K562 (cell line): Measurements from ENCODE around the gene RPL36AL. TPM values are rescaled to one million over a fixed set of nuclear protein-coding genes. Genes with fewer than 3 reads are reported as not detected.

Experiments
- CTBP1 ChIP-seq: fragments of 450-650 bp; IDR thresholded peaks from 2 replicates; pipeline ENCODE4 v1.6.1; 2016; ENCODE audit warnings: borderline replicate concordance
- ESRRA ChIP-seq: fragments of 450-650 bp; IDR thresholded peaks from 2 replicates; pipeline ENCODE4 v1.6.1; 2014; ENCODE audit warnings: low read depth, mild to moderate bottlenecking, moderate library complexity, borderline replicate concordance
- JUND ChIP-seq, 2 experiments: IDR thresholded peaks; 2 replicates in 1 of 2; 3 replicates in 1 of 2; pipeline ENCODE4 v1.6.1; 2011; ENCODE audit warnings: borderline replicate concordance in 2 of 2, low read depth in 2 of 2, low read length in 2 of 2, improper control_type of control experiment in 1 of 2, missing biosample characterization in 1 of 2, missing genetic modification characterization in 1 of 2, missing genetic modification reagents in 1 of 2
- MECOM ChIP-seq: fragments of 250-450 bp; sonication (Bioruptor Pico); IDR thresholded peaks from 2 replicates; pipeline ENCODE4 v1.8.0; 2022; ENCODE audit warnings: inconsistent platforms
- NFYB ChIP-seq: IDR thresholded peaks from 2 replicates; pipeline ENCODE4 v1.6.1; 2011; ENCODE audit warnings: mild to moderate bottlenecking, moderate library complexity; ENCODE audit not compliant: insufficient read length; ENCODE audit errors: extremely low read depth
- PCBP1 ChIP-seq: fragments of 200-400 bp; formaldehyde crosslinking; IDR thresholded peaks from 2 replicates; pipeline ENCODE4 v1.6.1; 2018; ENCODE audit warnings: mild to moderate bottlenecking, low read depth, low read length; ENCODE audit not compliant: poor library complexity, severe bottlenecking
- RFX5 ChIP-seq: IDR thresholded peaks from 2 replicates; pipeline ENCODE4 v1.6.1; 2011; ENCODE audit warnings: low read depth, mild to moderate bottlenecking, improper control_type of control experiment, low read length
- SMARCA4 ChIP-seq: fragments of 450-650 bp; IDR thresholded peaks from 2 replicates; pipeline ENCODE4 v1.6.1; 2016
- STAT5B ChIP-seq: fragments of 250-450 bp; sonication (Bioruptor Pico); IDR thresholded peaks from 2 replicates; pipeline ENCODE4 v1.8.0; 2021; ENCODE audit warnings: mild to moderate bottlenecking, inconsistent platforms
- ZNF121 ChIP-seq: sonication (generic); formaldehyde crosslinking; conservative IDR thresholded peaks from 2 replicates; pipeline ENCODE4 v1.8.0; 2022; ENCODE audit warnings: missing genetic modification reagents
- ZNF253 ChIP-seq: fragments of 250-450 bp; sonication (Bioruptor Pico); conservative IDR thresholded peaks from 2 replicates; pipeline ENCODE4 v1.6.1; 2021; ENCODE audit warnings: mild to moderate bottlenecking
- ZNF644 ChIP-seq: fragments of 200-800 bp; sonication (Bioruptor generic); IDR thresholded peaks from 2 replicates; pipeline ENCODE4 v1.6.1; 2016; ENCODE audit warnings: low read depth, missing genetic modification characterization, missing compliant biosample characterization
- ZNF707 ChIP-seq: fragments of 250-450 bp; sonication (Bioruptor Pico); conservative IDR thresholded peaks from 2 replicates; pipeline ENCODE4 v1.8.0; 2022; ENCODE audit warnings: inconsistent platforms, mild to moderate bottlenecking, moderate library complexity
- ZNF75A ChIP-seq: fragments of 450-650 bp; formaldehyde crosslinking; IDR thresholded peaks from 2 replicates; pipeline ENCODE4 v1.4.0; 2020; ENCODE audit warnings: mild to moderate bottlenecking
- polyA plus RNA-seq, 8 experiments: library from polyadenylated mRNA; depleted of rRNA in 4 of 8; stranded (reverse) in 5 of 8; unstranded in 3 of 8; fragments of >200 nt; fragmentation: Nextera tagmentation in 2 of 8; fragmentation: Illumina TruSeq in 1 of 8; extraction: Ambion mirVana in 2 of 8; extraction: Trizol in 1 of 8; gene quantifications; 2 replicates each; pipeline versions ENCODE4 v1.2.1 to v1.2.3, GENCODE V29; 2011 to 2014; ENCODE audit warnings: inconsistent platforms in 1 of 8, missing spikeins in 1 of 8
- total RNA-seq, 7 experiments: library from RNA; depleted of rRNA in 6 of 7; stranded (reverse); fragments of >200 nt in 6 of 7; fragmentation: Illumina TruSeq in 2 of 7; extraction: Trizol in 2 of 7; gene quantifications; 2 replicates each; pipeline versions ENCODE4 v1.2.1 to v1.2.3, GENCODE V29; 2011 to 2021; ENCODE audit warnings: low replicate concordance in 1 of 7
- TF ChIP-seq, protein P1 (sequence below), 2 experiments: fragments of 450-650 bp; conservative IDR thresholded peaks; 2 replicates each; pipeline ENCODE4 v1.6.1; 2017; ENCODE audit warnings: mild to moderate bottlenecking in 2 of 2, moderate library complexity in 2 of 2
- TF ChIP-seq, protein P2 (sequence below): sonication (generic); formaldehyde crosslinking; IDR thresholded peaks from 2 replicates; pipeline ENCODE4 v1.8.0; 2022; ENCODE audit warnings: mild to moderate bottlenecking, missing genetic modification reagents
- TF ChIP-seq, protein P3 (sequence below): fragments of 450-650 bp; IDR thresholded peaks from 2 replicates; pipeline ENCODE4 v1.6.1; 2016
- TF ChIP-seq, protein P4 (sequence below): sonication (generic); IDR thresholded peaks from 2 replicates; pipeline ENCODE4 v1.6.1; 2016

RPL36AL gene
- total and polyA plus RNA-seq, 9 of the 15 experiments (the other 6 are each of a cell fraction or from before 2014, with no cell fraction given), result 146 to 674 (median 360) TPM

- no peak for TF ChIP-seq ZNF121
- TF ChIP-seq STAT5B (CRISPR knock-in tag), result no peak
- no peak for TF ChIP-seq PCBP1
- no peak for TF ChIP-seq ZNF253 (CRISPR knock-in tag)
- TF ChIP-seq, protein P1, sequence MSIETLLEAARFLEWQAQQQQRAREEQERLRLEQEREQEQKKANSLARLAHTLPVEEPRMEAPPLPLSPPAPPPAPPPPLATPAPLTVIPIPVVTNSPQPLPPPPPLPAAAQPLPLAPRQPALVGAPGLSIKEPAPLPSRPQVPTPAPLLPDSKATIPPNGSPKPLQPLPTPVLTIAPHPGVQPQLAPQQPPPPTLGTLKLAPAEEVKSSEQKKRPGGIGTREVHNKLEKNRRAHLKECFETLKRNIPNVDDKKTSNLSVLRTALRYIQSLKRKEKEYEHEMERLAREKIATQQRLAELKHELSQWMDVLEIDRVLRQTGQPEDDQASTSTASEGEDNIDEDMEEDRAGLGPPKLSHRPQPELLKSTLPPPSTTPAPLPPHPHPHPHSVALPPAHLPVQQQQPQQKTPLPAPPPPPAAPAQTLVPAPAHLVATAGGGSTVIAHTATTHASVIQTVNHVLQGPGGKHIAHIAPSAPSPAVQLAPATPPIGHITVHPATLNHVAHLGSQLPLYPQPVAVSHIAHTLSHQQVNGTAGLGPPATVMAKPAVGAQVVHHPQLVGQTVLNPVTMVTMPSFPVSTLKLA (conservative IDR thresholded peaks at IDR 0.05), result peak in 1 of 2 experiments; percentile 57; a peak in 2 of 4 replicates
- TF ChIP-seq MECOM, result peak; percentile 88
- TF ChIP-seq JUND (IDR thresholded peaks at IDR 0.05; ENCODE audit: borderline replicate concordance, low read depth, low read length), result peak; percentile 16; the same call in 1 of the 2 replicates
- no peak; the same call in 2 of the 3 replicates for TF ChIP-seq JUND (tag; IDR thresholded peaks at IDR 0.05; ENCODE audit: borderline replicate concordance, low read depth, low read length)
- TF ChIP-seq ZNF75A (CRISPR knock-in tag), result no peak
- TF ChIP-seq, protein P2, sequence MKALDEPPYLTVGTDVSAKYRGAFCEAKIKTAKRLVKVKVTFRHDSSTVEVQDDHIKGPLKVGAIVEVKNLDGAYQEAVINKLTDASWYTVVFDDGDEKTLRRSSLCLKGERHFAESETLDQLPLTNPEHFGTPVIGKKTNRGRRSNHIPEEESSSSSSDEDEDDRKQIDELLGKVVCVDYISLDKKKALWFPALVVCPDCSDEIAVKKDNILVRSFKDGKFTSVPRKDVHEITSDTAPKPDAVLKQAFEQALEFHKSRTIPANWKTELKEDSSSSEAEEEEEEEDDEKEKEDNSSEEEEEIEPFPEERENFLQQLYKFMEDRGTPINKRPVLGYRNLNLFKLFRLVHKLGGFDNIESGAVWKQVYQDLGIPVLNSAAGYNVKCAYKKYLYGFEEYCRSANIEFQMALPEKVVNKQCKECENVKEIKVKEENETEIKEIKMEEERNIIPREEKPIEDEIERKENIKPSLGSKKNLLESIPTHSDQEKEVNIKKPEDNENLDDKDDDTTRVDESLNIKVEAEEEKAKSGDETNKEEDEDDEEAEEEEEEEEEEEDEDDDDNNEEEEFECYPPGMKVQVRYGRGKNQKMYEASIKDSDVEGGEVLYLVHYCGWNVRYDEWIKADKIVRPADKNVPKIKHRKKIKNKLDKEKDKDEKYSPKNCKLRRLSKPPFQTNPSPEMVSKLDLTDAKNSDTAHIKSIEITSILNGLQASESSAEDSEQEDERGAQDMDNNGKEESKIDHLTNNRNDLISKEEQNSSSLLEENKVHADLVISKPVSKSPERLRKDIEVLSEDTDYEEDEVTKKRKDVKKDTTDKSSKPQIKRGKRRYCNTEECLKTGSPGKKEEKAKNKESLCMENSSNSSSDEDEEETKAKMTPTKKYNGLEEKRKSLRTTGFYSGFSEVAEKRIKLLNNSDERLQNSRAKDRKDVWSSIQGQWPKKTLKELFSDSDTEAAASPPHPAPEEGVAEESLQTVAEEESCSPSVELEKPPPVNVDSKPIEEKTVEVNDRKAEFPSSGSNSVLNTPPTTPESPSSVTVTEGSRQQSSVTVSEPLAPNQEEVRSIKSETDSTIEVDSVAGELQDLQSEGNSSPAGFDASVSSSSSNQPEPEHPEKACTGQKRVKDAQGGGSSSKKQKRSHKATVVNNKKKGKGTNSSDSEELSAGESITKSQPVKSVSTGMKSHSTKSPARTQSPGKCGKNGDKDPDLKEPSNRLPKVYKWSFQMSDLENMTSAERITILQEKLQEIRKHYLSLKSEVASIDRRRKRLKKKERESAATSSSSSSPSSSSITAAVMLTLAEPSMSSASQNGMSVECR (CRISPR knock-in tag), result no peak
- peak; percentile 78 for TF ChIP-seq SMARCA4
- TF ChIP-seq, protein P3, sequence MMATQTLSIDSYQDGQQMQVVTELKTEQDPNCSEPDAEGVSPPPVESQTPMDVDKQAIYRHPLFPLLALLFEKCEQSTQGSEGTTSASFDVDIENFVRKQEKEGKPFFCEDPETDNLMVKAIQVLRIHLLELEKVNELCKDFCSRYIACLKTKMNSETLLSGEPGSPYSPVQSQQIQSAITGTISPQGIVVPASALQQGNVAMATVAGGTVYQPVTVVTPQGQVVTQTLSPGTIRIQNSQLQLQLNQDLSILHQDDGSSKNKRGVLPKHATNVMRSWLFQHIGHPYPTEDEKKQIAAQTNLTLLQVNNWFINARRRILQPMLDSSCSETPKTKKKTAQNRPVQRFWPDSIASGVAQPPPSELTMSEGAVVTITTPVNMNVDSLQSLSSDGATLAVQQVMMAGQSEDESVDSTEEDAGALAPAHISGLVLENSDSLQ, result peak; percentile 61
- TF ChIP-seq ZNF707 (CRISPR knock-in tag), result no peak
- TF ChIP-seq ESRRA, result no peak
- peak; percentile 87 for TF ChIP-seq RFX5
- TF ChIP-seq NFYB, result peak; percentile 16
- peak; percentile 42; the same call in 1 of the 2 replicates for TF ChIP-seq ZNF644 (tag)
- peak; percentile 43; the same call in 1 of the 2 replicates for TF ChIP-seq CTBP1
- TF ChIP-seq, protein P4, sequence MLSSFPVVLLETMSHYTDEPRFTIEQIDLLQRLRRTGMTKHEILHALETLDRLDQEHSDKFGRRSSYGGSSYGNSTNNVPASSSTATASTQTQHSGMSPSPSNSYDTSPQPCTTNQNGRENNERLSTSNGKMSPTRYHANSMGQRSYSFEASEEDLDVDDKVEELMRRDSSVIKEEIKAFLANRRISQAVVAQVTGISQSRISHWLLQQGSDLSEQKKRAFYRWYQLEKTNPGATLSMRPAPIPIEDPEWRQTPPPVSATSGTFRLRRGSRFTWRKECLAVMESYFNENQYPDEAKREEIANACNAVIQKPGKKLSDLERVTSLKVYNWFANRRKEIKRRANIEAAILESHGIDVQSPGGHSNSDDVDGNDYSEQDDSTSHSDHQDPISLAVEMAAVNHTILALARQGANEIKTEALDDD, result no peak
Observed at GRCh38 chr14:49594347-49595091, 25.9 kb downstream of the RPL36AL start (continued).
